HT-29 (cell line): ENCODE measurements around the gene RAB37. TPM values are rescaled to one million over a fixed set of nuclear protein-coding genes. Genes with fewer than 3 reads are reported as not detected.
A peak's percentile ranks its signal among the peaks of the same experiment; 100 is the strongest.

Experiments
- DNase-seq: peaks from one replicate; pipeline ENCODE4 v3.0.0-alpha.2; 2015; ENCODE audit warnings: low spot score
- total RNA-seq: library from RNA; depleted of rRNA; stranded (reverse); fragments of >200 nt; shearing (Covaris generic); gene quantifications from 2 replicates; pipeline ENCODE4 v1.2.3, GENCODE V29; 2014

RAB37 gene
- total RNA-seq, 1 experiment from 2014 or later = 1.0 TPM

DNA sequence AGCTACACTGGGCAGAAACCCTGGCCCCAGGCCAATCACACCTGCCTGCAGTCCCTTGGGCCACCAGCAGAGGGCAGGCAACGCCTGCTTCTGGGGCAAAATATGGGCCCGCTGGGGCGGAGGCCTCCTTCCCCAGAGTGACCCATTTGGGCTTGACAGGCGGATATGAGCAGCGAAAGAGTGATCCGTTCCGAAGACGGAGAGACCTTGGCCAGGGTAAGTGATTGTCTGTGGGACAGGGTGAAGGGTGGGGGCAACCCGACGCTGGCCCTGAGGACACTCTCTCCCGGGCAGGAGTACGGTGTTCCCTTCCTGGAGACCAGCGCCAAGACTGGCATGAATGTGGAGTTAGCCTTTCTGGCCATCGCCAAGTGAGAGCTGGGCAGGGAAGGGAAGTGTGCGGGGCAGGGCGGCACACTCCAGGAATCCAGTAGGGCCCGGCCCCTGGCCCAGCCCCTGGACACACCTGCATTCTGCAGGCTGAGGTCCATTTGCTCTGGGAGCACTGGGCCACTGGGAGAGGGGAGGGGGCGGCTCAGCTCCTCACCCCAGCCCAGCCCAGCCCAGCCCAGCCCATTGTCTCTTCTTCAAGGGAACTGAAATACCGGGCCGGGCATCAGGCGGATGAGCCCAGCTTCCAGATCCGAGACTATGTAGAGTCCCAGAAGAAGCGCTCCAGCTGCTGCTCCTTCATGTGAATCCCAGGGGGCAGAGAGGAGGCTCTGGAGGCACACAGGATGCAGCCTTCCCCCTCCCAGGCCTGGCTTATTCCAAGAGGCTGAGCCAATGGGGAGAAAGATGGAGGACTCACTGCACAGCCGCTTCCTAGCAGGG, 7.9 kb downstream of the RAB37 start:
- DNase-seq = peak; percentile 92

DNA sequence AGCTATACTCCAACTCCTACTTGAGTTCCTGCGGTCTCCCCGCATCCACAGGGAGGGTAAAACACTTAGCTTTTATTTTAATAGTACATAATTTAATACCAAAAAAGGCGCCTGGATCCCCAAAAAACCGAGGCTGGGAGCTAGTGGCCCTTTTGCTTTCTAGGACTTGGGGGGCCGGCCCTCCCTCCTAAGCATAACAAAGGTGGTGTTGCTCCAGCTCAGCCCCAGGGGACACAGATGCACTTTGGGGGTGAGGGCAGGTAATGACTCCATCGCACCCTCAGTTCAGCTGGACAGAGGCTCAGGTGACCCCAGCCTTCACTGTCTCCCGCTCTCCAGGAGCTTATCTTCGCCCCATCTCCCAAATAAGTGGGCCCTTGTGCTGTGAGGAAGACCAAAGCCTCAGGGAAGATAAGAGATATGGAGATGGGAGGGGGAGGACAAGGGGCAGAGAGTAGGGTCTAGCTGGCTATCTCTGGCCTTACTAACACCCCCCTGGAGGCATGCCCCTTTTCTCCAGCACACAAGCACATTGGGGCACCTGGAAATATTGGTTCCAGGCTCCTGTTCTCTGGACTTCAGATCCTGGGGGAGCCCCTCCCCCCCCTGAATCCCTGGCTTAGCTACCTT, 8.6 kb downstream of the RAB37 start:
- no peak for DNase-seq

DNA sequence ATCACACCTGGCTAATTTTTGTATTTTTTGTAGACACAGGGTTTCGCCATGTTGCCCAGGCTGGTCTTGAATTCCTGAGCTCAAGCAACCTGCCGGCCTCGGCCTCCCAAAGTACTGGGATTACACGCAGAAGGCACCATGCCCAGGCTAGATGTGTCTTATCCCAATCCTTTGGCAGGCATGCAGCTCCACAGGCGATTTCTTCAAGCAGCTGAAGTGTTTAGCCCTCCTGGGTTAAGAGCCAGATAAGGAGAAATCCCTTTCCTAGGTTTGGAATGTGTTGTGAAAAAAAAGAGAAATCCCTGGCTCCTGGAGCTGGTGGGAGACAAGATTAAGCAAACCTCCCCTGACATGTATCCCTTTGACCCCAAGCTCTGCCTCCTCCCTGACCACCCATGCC, 9.3 kb downstream of the RAB37 start:
- no peak for DNase-seq

DNA sequence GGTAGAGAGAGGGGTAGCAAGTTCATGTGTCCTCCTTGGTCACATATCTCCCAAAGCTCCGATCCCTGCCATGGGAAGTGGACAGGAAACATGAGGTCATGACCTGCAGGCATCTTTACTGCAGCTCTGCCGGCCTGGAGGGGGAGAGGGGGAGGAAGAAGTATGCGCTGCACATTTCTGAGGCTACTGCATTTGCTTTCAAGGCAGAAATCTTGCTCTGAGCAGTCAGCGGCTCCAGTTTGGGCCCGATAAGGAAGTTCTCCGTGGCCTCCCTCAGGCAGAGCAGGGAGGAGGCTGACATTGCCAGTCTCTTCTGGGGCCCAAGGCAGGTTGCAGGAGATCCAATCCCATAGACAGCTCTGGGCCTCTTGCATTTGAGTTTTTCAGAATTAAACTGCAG, 9.9 kb downstream of the RAB37 start:
- DNase-seq = no peak

DNA sequence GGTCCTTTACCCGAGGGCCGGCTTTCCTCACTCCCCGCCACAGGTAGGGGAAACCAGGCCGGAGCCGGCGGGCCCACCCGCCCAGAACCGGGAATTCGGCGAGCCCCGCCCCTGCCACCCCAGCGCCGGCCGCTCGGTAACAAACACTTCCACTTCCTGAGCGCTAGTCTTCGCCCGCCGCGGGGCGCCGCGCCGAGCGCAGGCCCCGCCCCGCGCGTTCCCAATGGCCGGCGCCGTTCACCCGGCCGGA, 11.1 kb downstream of the RAB37 start:
- no peak for DNase-seq

DNA sequence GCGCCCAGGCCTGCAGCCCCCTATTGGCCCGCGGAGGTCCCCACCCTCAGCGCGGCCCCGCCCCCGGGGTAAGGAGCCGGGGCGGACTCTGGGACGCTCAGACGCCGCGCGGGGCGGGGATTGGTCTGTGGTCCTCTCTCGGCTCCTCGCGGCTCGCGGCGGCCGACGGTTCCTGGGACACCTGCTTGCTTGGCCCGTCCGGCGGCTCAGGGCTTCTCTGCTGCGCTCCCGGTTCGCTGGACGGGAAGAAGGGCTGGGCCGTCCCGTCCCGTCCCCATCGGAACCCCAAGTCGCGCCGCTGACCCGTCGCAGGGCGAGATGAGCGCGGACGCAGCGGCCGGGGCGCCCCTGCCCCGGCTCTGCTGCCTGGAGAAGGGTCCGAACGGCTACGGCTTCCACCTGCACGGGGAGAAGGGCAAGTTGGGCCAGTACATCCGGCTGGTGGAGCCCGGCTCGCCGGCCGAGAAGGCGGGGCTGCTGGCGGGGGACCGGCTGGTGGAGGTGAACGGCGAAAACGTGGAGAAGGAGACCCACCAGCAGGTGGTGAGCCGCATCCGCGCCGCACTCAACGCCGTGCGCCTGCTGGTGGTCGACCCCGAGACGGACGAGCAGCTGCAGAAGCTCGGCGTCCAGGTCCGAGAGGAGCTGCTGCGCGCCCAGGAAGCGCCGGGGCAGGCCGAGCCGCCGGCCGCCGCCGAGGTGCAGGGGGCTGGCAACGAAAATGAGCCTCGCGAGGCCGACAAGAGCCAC, 11.6 kb downstream of the RAB37 start, which contains the start of gene NHERF1:
Gene NHERF1 (plus strand): TSS at position 100 of the 750 bp plus-strand sequence. CDS start 219 bp downstream, at position 319.
- peak; percentile 95 for DNase-seq

DNA sequence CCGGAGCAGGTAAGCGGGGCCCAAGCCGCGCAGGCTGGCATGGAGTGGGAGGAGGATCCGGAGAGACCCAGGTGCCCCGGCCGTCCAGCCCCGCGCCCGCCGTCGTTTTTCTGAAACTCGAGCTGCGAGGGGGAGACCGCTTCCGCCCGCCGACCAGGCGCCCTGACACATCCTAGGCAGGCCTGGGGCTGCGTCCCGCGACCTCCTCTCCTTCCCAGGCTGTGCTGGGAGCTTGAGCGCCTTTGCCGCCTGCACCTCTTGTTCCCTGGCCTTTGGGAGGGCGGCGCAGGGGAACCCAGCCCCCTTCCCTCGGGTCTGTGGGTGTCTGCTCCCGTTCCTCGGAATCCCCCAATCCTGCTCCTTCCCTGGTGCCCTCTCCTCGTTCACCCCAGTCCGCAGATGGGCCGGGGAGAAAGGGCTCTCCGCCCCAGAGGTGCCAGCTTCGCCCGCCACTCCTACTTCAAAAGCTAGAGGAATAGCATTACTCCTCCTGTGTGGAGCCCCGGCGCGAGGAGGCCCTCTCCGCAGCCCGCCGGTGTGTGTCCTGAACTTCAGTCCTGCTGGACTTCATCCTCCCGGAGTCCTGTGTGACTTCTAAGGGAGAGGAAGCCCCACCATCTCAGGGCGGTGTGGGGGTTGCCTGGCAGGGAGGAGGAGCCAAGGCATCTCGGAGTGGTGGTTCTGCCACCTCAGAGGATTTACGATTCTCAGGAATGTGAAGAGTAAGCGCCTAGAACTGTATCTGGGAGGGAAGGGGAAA, 12.4 kb downstream of the RAB37 start:
- peak; percentile 25 for DNase-seq

DNA sequence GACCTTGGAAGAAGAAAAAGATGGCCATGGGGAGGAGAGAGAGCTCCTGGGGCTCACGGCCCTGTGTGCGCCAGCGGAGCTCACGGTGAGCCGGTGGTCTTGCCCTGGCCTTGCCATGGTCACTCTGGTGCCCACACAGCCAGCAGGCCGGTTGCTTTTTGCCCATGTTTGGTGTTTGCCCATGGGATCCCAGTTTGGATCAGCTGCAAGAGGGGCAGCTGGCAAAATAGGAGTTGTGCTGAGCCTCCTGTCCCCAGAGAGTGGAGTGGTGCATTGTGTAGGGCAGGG, 12.9 kb downstream of the RAB37 start:
- peak; percentile 67 for DNase-seq

DNA sequence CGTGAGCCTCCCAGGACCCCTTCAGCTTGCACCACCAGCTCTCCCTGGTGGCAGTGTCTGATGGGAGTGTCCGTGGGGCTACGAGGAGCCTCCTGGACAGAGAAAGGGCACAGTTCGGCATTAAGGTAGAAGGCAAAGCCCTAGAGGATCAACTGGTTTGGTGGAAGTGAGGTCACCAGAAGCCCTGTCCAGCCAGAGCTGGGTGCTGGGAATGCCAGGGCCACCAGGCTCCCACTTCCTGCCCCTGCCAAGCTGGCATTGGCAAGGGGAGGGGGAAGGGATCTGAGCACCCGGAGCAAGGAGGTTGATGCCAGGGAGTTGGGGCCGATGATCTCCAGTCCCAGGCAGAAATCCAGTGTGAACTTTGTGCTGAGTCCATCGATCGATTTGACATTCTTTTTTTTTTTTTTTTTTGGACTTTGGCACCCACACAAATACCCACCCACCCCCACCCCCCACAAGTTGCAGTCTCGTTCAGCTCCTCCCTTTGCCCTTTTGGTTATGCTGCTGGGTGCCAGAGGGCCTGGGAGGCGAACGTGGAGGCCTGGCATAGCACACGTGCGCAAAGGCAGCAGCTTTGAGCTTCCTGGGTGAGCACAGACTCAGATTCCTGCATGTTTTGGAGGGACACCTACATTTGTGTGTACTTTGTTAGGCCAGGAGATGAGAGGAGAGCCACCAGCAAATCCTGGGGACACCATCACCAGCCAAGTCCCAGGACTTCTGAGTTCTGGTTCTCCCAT, 13.4 kb downstream of the RAB37 start:
- peak; percentile 90 for DNase-seq

DNA sequence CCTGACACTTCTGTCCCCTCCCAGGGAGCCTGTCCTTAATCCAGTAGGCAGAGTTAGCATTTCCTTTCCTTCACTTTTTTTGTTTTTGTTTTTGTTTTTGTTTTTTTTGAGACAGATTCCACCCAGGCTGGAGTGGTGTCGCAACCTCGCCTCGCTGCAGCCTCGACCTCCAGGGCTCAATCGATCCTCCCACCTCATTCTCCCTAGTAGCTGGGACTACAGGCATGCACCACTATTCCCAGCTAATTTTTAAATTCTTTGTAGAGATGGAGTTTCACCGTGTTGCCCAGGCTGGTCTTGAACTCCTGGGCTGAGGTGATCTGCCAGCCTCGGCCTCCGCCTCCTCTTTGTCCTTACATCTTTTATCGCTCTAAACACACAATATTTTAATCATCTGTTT, 15.4 kb downstream of the RAB37 start:
- DNase-seq = no peak

DNA sequence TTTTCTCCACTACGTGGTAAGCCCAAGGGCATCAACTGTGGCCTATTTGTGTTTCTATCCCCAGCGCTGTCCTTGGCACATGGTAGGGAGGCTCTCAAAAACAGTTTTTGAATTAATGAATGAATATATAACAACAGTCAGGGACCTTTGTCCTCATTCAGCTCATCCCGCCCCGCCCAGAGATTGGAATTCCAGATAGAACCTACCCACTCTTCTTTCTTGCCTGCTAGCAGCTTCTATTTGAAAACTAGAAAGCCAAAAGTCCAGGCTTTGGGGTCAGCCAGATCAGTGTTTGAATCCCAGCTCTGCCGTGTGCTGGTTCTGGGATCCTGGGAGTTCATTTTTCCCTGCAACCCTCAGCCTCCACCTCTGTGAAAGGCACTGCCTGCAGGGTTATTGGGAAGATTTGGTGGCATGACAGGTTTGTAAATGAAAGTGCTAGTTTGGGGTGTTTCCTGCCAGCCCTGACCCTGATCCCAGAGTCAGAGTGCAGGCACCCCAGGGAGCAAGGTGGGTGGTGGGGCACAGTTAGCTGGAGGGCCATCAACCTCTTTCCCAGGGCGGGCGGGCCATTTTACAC, 15.9 kb downstream of the RAB37 start:
- DNase-seq = no peak

DNA sequence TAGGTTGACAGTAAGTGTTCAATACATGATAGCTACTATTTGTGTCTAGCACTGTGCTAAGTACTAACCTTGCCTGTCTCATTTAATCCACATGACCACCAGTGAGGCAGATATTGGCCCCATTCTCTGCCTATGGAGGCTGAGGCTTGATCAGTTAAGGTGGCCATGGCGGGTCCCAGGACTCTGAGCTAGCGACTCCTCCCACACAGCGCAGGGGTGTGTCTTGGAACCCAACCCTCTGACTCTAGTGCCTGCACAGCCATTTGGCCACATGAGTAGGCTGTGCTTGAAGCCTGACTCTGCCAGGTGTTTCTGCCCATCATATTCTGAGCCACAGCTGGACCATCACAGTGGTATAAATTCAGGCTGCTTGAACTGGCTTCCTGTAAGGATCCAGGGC, 17.8 kb downstream of the RAB37 start:
- no peak for DNase-seq

DNA sequence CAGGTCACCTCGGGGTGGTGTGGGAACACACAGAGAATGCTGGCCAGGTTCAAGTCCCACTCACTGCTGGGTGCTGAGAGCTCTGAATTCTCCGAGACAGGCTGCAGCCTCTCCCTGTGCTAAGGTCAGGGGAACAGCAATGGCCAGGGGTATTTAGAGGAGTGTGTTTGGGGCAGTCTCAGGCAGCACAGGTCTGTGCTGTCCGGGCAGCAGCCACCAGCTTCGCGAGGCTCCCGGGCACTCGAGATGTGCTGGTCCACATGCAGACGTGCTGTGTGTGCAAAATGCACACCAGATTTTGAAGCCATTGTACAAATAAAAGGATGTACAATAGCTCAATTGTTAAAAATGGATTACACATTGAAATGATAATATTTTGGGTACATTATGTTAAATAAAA, 18.5 kb downstream of the RAB37 start:
- no peak for DNase-seq

DNA sequence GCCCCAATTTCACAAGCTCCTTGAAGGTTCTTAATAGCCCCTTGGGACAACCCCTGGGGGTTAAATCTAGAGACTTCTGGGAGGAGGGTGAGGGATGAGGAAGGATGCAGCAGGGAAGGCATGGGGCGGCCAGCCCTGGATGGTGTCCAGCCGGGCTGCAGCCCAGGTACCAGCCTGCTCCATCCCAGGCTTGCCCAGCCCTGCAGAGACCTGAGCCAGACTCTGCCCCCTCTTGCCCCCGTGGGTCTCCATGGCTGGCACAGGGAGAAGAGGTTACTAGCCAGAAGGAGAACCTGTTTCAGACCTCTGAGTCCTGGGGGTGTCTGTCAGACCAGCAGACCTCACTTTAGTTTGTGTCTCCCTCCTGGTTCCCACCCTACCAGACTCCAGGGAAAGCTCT, 19.8 kb downstream of the RAB37 start:
- no peak for DNase-seq

DNA sequence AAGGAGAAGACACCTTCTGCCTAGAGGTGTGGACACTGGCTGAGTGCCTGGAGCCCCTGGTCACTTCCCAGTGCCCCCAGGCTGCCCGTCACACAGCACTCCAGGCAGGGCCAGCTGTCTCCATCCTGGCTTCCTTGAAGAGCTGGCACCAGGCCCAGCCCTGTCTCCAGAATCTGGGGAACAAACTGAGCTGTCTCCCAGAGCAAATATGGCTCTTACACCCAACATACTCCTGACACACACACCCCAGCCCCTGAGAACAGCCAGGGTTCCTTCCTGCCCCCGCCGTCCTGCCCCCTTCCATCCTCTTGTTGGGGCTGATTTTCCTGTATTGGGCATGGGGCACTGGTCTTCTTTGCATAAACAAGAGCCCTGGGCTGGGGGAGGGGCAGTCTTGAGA, 20.4 kb downstream of the RAB37 start:
- peak; percentile 66 for DNase-seq

DNA sequence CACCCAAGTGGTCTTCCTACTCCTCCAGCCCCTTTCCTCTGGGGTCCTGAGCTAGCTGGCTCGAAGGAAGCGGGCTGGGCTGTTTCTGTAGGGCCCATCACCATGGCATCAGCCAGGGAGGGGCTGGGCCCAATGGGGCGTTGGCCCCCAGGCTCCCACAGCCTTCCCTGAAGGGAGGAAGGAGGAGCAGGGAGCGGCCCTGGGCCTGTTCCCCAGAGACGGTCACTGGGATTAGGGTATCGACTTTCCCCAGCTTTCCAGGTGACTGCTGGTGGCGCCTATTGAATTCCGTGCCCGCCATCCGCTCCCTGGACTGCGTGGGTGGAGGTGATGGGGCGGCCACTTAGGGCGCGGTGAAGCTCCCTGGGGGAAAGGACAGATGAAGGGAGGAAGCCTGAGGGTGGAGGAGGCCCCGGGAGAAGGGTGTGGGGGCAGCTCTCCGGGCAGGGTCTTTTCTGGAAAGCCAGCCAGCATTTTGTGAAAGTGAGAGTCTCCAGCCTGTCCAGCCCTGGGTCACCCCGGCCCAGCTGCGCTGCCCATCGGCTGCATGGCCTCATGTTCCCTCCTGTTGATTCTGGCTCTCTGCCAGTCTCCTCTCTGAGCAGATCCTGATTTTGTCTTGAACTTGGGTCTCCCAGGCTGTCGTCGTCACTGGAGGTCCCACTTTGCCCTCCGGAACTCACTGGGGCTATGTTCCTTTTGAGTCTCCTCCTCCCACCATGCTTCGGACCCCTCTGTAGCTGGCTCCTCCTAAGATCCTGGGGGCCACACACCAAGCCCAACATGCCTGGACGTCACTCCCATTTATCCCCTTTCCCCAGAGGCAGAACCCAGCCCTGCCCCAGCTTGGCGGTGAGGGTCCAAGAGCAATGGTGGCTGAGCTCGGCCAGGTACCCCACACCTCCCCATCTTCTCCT, 21.1 kb downstream of the RAB37 start:
- DNase-seq = peak; percentile 66

DNA sequence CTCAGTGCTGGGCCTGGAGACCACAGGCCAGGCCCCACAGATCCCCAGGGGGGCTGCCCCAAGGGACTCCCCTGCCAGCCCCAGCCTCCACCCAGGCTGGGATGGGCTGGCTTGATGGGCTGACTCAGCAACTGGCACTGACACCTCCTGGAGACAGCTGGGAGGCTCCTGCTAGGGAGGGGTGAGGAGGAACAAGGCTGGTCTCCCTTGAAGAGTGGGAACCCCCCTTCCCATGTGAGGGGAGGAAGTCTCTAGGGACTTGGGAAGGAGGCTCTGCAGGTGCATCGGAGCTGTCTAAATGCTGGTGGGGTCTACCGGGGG, 21.8 kb downstream of the RAB37 start:
- DNase-seq = peak; percentile 29

DNA sequence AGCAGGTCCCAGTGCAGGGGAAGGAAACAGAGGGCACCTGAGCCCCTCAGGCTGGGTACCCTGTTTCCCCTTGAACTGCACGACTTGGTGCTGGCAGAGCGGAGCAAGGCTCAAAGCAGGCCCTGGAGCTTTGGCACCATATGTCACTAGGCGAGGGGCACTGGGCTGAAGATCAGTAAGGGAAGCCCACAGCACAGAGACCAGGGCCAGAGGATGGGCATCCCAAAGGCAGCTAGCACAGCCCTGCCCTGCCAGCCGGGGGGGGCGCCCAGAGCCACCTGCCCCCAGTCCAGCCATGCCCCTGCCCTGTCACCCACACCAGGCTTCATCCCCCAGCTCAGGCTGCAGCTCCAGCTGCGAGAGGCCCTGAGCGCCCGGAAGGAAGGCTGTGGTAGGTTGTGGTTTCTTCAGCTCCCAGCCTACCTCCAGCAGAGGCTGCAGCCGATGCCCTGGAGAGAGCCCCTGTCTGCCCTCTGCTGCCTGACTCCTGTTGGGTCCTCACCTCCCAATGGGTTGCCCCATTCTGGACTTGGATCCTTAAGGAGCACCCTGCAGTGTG, 22.3 kb downstream of the RAB37 start:
- peak; percentile 52 for DNase-seq

DNA sequence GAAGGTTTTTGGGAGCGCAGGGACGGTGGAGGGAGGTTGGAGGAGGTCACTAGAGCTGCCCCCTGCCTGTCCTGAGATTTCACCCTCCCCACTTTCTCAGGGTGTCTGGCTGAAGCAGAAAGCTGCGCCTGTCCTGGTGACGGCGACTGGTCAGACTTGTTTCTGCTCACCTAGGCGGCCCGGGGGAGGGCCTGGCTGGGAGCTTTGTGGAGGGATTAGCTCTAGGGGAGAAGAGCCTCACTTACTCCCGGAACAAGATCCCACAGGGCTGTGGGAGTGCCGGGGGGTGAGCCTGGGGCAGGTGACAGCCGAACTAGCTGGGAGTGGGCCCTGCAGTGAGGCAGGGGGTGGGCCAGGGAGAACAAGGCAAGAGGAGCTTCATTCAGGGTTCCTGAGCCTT, 22.9 kb downstream of the RAB37 start:
- peak; percentile 83 for DNase-seq
